H1 (cell line): ENCODE measurements around the gene SUGP2.

ENCODE experiments used
- GTF2F1 ChIP-seq: IDR thresholded peaks from 2 replicates; pipeline ENCODE4 v1.6.1; 2012; ENCODE audit warnings: low read depth, low read length, improper control_type of control experiment, borderline replicate concordance
- RBBP5 ChIP-seq: IDR thresholded peaks from 2 replicates; pipeline ENCODE4 v1.7.1; 2012; ENCODE audit warnings: low read depth, mild to moderate bottlenecking, inconsistent platforms, low read length, moderate library complexity, borderline replicate concordance
- SP1 ChIP-seq: IDR thresholded peaks from 2 replicates; pipeline ENCODE4 v1.6.1; 2011; ENCODE audit warnings: low read depth, low read length

DNA sequence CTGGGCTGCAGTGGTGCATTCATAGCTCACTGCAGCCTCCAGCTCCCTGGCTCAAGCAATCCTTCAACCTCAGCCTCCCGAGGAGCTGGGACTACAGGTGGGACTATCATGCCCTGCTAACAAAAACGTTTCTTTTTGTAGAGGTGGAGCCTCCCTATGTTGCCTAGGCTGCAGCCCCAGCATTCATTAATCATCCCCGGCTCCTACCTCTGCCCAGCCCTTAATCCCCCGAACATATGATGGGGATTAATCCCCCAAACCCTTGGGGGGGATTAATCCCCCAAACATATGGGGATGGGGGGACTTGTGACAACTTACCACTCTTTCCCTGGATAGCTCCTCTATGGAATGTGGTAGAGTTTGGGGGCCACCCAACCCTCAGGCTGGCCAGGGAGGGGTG, 45.9 kb downstream of the SUGP2 start:
- TF ChIP-seq RBBP5 (no peak), GTF2F1 (no peak), SP1 (no peak)
